ENCODE data around the gene SPOCK1. TPM values are rescaled to one million over a fixed set of nuclear protein-coding genes. Genes with fewer than 3 reads are reported as not detected.

Gene SPOCK1
- total and polyA plus RNA-seq, 4 donors = 0.48 to 4.5 (median 0.69) TPM

- peaks cover 0 to 48% (median 0%) of the 10 kb centered on the region in 3 donors for H3K27me3 ChIP-seq (ENCODE audit: control insufficient read depth in 3 of 3, insufficient read depth in 3 of 3, low read length in 2 of 3)
Measured at GRCh38 chr5:137209232-137209809, 289.8 kb downstream of the SPOCK1 start.

GRCh38 chr5:137207023-137207760 lies 291.9 kb downstream of the SPOCK1 start:
- H3K9me3 ChIP-seq (ENCODE audit: control insufficient read depth in 4 of 4, insufficient read depth in 3 of 4, low read length in 3 of 4) = no peaks in the 10 kb centered on the region
- ATAC-seq (ENCODE audit: insufficient read depth, low FRiP score) (no peak), DNase-seq (no peak)
- WGBS, 2 donors = 62 to 82% methylated on average over 4 of the region's 4 CpGs
- peaks cover 0 to 9% (median 0%) of the 10 kb centered on the region in 5 donors for H3K4me1 ChIP-seq (ENCODE audit: control insufficient read depth in 5 of 5, insufficient read depth in 5 of 5, low read length in 5 of 5)
- no peaks in the 10 kb centered on the region for H3K36me3 ChIP-seq (ENCODE audit: control insufficient read depth in 4 of 4, insufficient read depth in 4 of 4, low read length in 4 of 4)
- H3K4me3 ChIP-seq = no peak overlapping the region
- H3K27me3 ChIP-seq (ENCODE audit: control insufficient read depth in 3 of 3, insufficient read depth in 3 of 3, low read length in 2 of 3) = peaks cover 0 to 48% (median 0%) of the 10 kb centered on the region in 3 donors
- no peak overlapping the region for H3K27ac ChIP-seq (ENCODE audit: low read depth in 1 of 2, low read length in 1 of 2)
- no peak for TF ChIP-seq CTCF (IDR thresholded peaks at IDR 0.05; ENCODE audit: control extremely low read depth, extremely low read depth)
- H3K9ac ChIP-seq (ENCODE audit: insufficient read depth in 1 of 2, low read length in 2 of 2) = no peak overlapping the region

More at GRCh38 chr5:137209232-137209809, 289.8 kb downstream of the SPOCK1 start:
- ATAC-seq (ENCODE audit: insufficient read depth, low FRiP score) = no peak
- peaks cover 0 to 9% (median 0%) of the 10 kb centered on the region in 5 donors for H3K4me1 ChIP-seq (ENCODE audit: control insufficient read depth in 5 of 5, insufficient read depth in 5 of 5, low read length in 5 of 5)
- H3K9ac ChIP-seq (ENCODE audit: insufficient read depth in 1 of 2, low read length in 2 of 2) = no peak overlapping the region
- WGBS, 2 donors = 79 to 86% methylated on average over 9 of the region's 9 CpGs
- no peak for DNase-seq
- no peak overlapping the region for H3K4me3 ChIP-seq
- H3K36me3 ChIP-seq (ENCODE audit: control insufficient read depth in 4 of 4, insufficient read depth in 4 of 4, low read length in 4 of 4) = no peaks in the 10 kb centered on the region
- no peak overlapping the region for H3K27ac ChIP-seq (ENCODE audit: low read depth in 1 of 2, low read length in 1 of 2)
- TF ChIP-seq CTCF (IDR thresholded peaks at IDR 0.05; ENCODE audit: control extremely low read depth, extremely low read depth) = no peak
- no peaks in the 10 kb centered on the region for H3K9me3 ChIP-seq (ENCODE audit: control insufficient read depth in 4 of 4, insufficient read depth in 3 of 4, low read length in 3 of 4)

GRCh38 chr5:137206030-137206715 lies 293.0 kb downstream of the SPOCK1 start:
- DNase-seq (peak; percentile 73 to 88 (median 73)), ATAC-seq (ENCODE audit: insufficient read depth, low FRiP score) (peak; percentile 78)
- Histone ChIP-seq H3K9me3 (ENCODE audit: control insufficient read depth in 4 of 4, insufficient read depth in 3 of 4, low read length in 3 of 4) (no peaks in the 10 kb centered on the region), H3K4me1 (ENCODE audit: control insufficient read depth in 5 of 5, insufficient read depth in 5 of 5, low read length in 5 of 5) (peaks cover 0 to 9% (median 0%) of the 10 kb centered on the region in 5 donors), H3K36me3 (ENCODE audit: control insufficient read depth in 4 of 4, insufficient read depth in 4 of 4, low read length in 4 of 4) (no peaks in the 10 kb centered on the region), H3K27me3 (ENCODE audit: control insufficient read depth in 3 of 3, insufficient read depth in 3 of 3, low read length in 2 of 3) (peaks cover 0 to 54% (median 6%) of the 10 kb centered on the region in 3 donors), H3K4me3 (no peak overlapping the region), H3K9ac (ENCODE audit: insufficient read depth in 1 of 2, low read length in 2 of 2) (no peak overlapping the region), H3K27ac (ENCODE audit: low read depth in 1 of 2, low read length in 1 of 2) (no peak overlapping the region)
- no peak for TF ChIP-seq CTCF (IDR thresholded peaks at IDR 0.05; ENCODE audit: control extremely low read depth, extremely low read depth)
- whole genome bisulfite sequencing, 2 donors = 59 to 79% methylated on average over 6 of the region's 6 CpGs
